ENCODE results near the gene FOLR2.
"Not testable (repeated sequence)": the region's sequence is repeated elsewhere in the genome, so short reads cannot be mapped to it uniquely, and the experiment has no call there.

Gene FOLR2

DNA sequence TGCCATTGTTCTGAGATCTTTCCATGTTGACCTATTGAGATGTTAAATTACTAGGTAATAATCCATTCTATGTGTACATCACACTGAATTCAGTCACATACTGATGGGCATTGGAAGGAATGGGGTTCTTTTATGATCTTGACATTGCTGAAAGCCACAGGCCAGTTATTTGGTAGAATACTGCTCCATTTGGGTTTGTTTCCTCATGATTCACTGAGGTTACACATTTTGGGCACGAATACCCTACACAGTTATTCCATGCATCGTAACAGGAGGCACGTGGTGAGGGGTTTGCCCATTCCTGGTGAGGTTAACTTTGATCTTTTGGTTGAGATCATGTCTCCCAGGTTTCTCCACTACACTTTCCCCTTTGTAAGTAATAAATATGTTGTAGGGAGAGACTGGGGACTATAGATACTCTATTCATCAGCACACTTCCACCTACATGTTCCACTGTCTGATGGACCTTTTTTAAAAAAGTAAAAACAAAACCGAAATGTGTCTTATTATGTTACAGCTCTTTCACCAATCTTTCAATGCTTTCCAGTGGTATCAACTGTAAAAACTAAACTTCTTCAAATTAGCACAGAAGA is 36.7 kb upstream of the FOLR2 start:
- TF ChIP-seq CTCF (IDR thresholded peaks at IDR 0.05; ENCODE audit: low read depth, low read length, missing control alignments) = no peak
- no peak for DNase-seq (ENCODE audit: extremely low read depth, low read depth)
- H3K4me3 ChIP-seq (replicated peaks; ENCODE audit: low read depth, low read length) = no peak overlapping the region

DNA sequence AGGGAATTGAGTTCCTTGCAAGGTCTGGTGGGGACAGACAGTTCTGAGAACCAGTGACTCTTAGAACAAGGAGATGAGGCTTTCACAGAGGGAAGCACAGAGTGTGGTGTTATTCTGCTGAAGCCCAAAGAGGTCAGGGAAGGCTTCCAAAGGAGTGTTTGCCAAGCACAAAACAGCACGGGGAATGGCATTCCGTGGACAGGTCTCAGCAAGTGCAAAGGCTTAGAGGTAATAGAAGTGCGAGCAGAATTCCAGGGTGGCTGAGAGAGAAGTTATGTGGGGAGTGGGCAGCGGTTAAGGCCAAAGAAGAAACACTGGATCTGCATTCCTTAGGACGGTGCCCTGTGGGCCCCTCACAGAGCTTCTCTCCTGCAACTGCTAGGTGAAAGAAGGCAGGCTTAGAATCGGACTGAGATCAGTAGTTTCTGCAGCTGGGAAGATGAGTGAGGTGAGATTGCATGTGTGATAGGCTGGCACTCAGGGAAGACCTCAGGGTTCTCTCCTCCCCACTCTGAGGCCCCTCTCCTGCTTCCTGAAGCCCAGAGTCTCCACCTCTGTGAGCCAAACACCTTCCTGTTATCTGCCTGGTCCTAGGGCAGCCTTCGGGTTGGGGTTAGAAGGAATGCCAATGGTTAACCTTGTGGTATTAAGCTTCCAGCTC is 35.6 kb upstream of the FOLR2 start:
- DNase-seq (ENCODE audit: extremely low read depth, low read depth); H3K4me3 ChIP-seq (replicated peaks; ENCODE audit: low read depth, low read length): not testable (repeated sequence)

DNA sequence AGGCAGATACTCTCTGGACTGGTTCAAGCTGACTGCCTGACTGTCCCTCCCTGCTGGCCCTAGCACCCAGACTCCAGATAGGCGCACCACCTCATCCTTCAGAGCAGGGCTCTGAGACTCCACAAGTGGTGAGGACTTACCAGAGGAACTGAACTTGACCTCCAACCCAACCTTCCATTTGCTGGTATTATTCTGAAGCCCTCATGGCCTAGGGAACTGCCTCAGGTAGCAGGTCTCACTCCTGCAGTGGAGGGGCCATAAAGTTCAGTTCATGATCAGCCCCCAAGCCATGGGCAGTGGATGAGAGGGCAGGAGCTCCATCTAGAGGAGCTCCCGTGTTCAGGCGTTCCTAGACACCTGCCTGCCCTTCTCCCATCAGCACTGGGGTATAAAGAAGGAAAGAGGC is 35.0 kb upstream of the FOLR2 start:
- DNase-seq (ENCODE audit: extremely low read depth, low read depth); H3K4me3 ChIP-seq (replicated peaks; ENCODE audit: low read depth, low read length): not testable (repeated sequence)

DNA sequence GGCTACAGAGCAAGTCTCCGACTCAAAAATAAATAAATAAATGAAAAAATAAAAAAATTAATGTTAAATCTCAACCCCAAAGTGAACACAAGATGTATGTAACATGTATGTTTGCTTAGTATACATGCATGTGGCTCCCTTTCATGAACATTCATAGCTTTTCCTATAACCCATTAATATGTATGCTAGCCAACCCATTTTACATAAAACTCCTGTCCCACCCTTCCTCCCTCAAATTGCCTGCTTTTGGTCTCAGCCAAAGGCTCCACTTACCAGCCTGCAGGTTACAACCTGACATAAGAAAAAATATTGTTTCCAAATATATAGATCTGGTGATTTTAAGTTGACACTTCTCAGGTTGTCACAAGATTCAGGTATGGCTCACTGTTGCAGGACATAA is 28.3 kb upstream of the FOLR2 start:
- DNase-seq (ENCODE audit: extremely low read depth, low read depth) = no peak
- no peak for TF ChIP-seq CTCF (IDR thresholded peaks at IDR 0.05; ENCODE audit: low read depth, low read length, missing control alignments)

DNA sequence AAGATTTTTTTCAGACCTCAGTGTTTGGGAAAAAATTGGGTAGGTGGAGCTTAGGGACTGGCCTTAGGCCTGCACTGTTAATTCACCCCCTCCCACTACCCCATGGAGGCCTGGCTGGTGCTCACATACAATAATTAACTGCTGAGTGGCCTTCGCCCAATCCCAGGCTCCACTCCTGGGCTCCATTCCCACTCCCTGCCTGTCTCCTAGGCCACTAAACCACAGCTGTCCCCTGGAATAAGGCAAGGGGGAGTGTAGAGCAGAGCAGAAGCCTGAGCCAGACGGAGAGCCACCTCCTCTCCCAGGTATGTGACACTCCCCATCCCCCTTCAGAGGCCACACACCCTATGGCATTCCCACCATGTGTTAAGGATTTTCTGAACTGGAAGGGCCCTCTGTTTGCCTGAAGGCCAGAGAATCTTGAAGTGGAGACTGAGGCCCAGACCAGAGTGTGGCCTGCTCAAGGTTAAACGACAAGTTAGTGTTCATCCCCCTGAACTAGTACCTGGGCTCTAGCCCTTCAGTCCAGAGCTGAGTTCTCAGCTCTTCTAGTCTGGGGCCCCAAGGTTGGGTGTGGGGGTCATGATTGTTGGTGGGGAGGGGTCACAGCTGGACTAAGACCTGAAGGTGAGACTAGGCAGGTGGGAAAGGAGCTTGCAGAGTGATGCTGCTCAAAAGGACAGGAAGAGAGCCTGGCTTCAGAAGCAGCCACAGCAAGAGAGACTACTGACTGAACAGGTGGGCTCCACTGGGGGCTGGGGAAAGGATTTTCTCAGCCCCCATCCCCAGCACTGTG is 26.9 kb upstream of the FOLR2 start:
- H3K4me3 ChIP-seq (replicated peaks; ENCODE audit: low read depth, low read length) = no peak overlapping the region
- TF ChIP-seq CTCF (IDR thresholded peaks at IDR 0.05; ENCODE audit: low read depth, low read length, missing control alignments) = no peak
- no peak for DNase-seq (ENCODE audit: extremely low read depth, low read depth)

More for the DNA sequence above, 28.3 kb upstream of the FOLR2 start:
- H3K4me3 ChIP-seq (replicated peaks; ENCODE audit: low read depth, low read length) = no peak overlapping the region

DNA sequence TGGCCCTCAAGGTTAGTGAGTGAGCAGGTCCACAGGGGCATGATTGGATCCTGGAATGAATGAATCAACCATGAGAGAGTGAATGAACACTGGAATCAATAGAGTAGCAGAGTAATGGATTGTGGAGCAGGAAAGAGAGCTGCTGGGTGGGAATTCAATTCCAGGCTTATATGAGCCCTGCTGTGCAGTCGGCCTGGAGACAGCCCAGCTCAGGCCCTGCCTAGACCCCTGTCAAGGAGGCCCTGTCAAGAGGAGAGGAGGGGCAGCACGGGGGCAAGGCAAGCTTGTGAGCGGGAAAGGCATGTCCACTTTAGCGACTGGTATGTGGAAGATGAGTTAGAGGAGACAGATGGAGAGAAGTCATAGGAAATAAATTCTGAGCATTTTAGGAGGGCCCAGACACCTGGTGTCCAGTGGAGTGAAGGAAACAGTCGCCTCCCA is 25.9 kb upstream of the FOLR2 start:
- no peak for TF ChIP-seq CTCF (IDR thresholded peaks at IDR 0.05; ENCODE audit: low read depth, low read length, missing control alignments)
- no peak for DNase-seq (ENCODE audit: extremely low read depth, low read depth)
- H3K4me3 ChIP-seq (replicated peaks; ENCODE audit: low read depth, low read length) = no peak overlapping the region

GRCh38 chr11:72191961-72192381 is 24.6 kb upstream of the FOLR2 start, which contains the start of gene FOLR1:
FOLR1 (plus strand) TSS chr11:72192140; CDS start chr11:72192174, 34 bp downstream.
- no peak for DNase-seq (ENCODE audit: extremely low read depth, low read depth)
- no peak within 1 kb of the TSS for H3K4me3 ChIP-seq (replicated peaks; ENCODE audit: low read depth, low read length)
- TF ChIP-seq CTCF (IDR thresholded peaks at IDR 0.05; ENCODE audit: low read depth, low read length, missing control alignments) = no peak

All from HFF-Myc (cell line).